HEK293T (cell line): ENCODE data around the gene HOXD1.

Source experiments
- CTCF ChIA-PET: fragments of 350-600 bp; formaldehyde crosslinking; extraction: SDS; loops from one replicate; lab custom pipeline; 2021; ENCODE audit warnings: antibody characterized with exemption, inconsistent platforms; lab: Yijun Ruan, JAX
- POLR2A ChIA-PET: fragments of 350-600 bp; formaldehyde crosslinking; extraction: SDS; loops from one replicate; lab custom pipeline; 2020; ENCODE audit warnings: antibody characterized with exemption, inconsistent platforms; lab: Yijun Ruan, JAX
- DNase-seq: peaks from one replicate; pipeline ENCODE4 v3.0.0; 2012; ENCODE audit warnings: mixed read lengths; ENCODE audit errors: extremely low spot score
- ARNT ChIP-seq: fragments of 450-650 bp; IDR thresholded peaks from 2 replicates; pipeline ENCODE4 v1.6.1; 2017; ENCODE audit warnings: mild to moderate bottlenecking
- BHLHE40 ChIP-seq: fragments of 450-650 bp; IDR thresholded peaks from 2 replicates; pipeline ENCODE4 v1.6.1; 2016; ENCODE audit warnings: mild to moderate bottlenecking, moderate library complexity, borderline replicate concordance
- CTBP1 ChIP-seq: fragments of 450-650 bp; IDR thresholded peaks from 2 replicates; pipeline ENCODE4 v1.6.1; 2016; ENCODE audit warnings: borderline replicate concordance
- ELF4 ChIP-seq: fragments of 450-650 bp; IDR thresholded peaks from 2 replicates; pipeline ENCODE4 v1.6.1; 2017; ENCODE audit warnings: antibody characterized with exemption
- FOXA1 ChIP-seq: fragments of 450-650 bp; IDR thresholded peaks from 2 replicates; pipeline ENCODE4 v1.6.1; 2016; ENCODE audit warnings: mild to moderate bottlenecking
- FOXK2 ChIP-seq: fragments of 450-650 bp; IDR thresholded peaks from 2 replicates; pipeline ENCODE4 v1.6.1; 2016; ENCODE audit warnings: mild to moderate bottlenecking
- FOXM1 ChIP-seq: fragments of 450-650 bp; IDR thresholded peaks from 2 replicates; pipeline ENCODE4 v1.6.1; 2017; ENCODE audit warnings: mild to moderate bottlenecking, borderline replicate concordance
- HDGF ChIP-seq: fragments of 450-650 bp; IDR thresholded peaks from 2 replicates; pipeline ENCODE4 v1.6.1; 2017; ENCODE audit warnings: antibody characterized with exemption, borderline replicate concordance
- L3MBTL2 ChIP-seq: fragments of 450-650 bp; conservative IDR thresholded peaks from 2 replicates; pipeline ENCODE4 v1.6.1; 2016; ENCODE audit warnings: mild to moderate bottlenecking
- LEF1 ChIP-seq: fragments of 450-650 bp; IDR thresholded peaks from 2 replicates; pipeline ENCODE4 v1.6.1; 2017; ENCODE audit warnings: mild to moderate bottlenecking, borderline replicate concordance
- NFRKB ChIP-seq: fragments of 450-650 bp; IDR thresholded peaks from 2 replicates; pipeline ENCODE4 v1.6.1; 2016; ENCODE audit warnings: mild to moderate bottlenecking, moderate library complexity
- SP1 ChIP-seq: fragments of 450-650 bp; IDR thresholded peaks from 2 replicates; pipeline ENCODE4 v1.6.1; 2017
- SUZ12 ChIP-seq: fragments of 450-650 bp; IDR thresholded peaks from 2 replicates; pipeline ENCODE4 v1.6.1; 2016; ENCODE audit warnings: mild to moderate bottlenecking
- TARDBP ChIP-seq: fragments of 450-650 bp; IDR thresholded peaks from 2 replicates; pipeline ENCODE4 v1.6.1; 2016
- ZNF384 ChIP-seq: fragments of 450-650 bp; IDR thresholded peaks from 2 replicates; pipeline ENCODE4 v1.6.1; 2016
- TF ChIP-seq, protein P1 (sequence below): fragments of 450-650 bp; IDR thresholded peaks from 2 replicates; pipeline ENCODE4 v1.6.1; 2016

HOXD1 gene

DNA sequence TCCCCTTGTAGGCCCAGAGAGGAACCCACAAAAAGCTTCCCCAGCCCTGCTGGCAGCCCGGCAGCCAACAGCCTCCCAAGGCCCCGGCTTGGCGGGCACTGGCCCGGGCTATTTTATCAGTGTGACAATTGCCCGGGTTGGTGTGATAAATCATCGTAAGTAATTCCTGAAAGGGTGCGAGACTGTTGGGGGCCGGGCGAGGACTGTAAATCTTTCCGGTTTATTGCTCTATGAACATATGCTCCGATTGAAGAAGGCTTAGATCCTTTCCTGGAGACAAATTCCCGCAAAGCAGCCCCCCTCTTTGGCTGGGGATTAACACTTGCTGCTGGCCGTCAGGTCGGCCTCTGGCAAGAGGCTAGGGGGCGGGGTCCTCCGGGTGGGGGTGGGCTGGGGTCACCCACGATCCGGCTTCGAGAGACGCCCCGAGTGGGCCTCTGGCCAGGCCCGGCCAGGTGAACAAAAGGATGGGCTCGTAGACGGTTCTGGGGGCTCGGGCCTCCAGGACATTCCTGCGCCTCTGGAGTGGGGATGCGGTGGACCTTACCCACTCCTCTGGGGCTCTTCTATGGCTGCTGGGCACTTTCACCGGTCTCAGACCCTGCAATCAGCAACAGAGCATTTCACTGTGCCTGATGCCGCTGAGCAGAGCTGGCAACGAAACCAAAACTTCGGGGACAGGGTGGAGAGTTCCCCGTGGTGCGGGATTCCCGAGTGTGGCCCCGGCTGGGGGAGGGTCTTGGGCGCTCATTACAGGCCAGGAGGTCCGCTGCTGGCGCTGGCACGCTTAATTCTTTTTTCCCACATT lies 29.4 kb upstream of the HOXD1 start:
- no peak for TF ChIP-seq LEF1
- TF ChIP-seq CTBP1, result peak; percentile 79; the same call in 1 of the 2 replicates
- TF ChIP-seq FOXK2, result no peak
- TF ChIP-seq SP1, result no peak
- TF ChIP-seq ZNF384, result no peak
- TF ChIP-seq, protein P1, sequence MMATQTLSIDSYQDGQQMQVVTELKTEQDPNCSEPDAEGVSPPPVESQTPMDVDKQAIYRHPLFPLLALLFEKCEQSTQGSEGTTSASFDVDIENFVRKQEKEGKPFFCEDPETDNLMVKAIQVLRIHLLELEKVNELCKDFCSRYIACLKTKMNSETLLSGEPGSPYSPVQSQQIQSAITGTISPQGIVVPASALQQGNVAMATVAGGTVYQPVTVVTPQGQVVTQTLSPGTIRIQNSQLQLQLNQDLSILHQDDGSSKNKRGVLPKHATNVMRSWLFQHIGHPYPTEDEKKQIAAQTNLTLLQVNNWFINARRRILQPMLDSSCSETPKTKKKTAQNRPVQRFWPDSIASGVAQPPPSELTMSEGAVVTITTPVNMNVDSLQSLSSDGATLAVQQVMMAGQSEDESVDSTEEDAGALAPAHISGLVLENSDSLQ, result peak; percentile 94
- TF ChIP-seq ARNT, result peak; percentile 73; the same call in 1 of the 2 replicates
- 0 out of 2 replicates have a peak, but pooled peaks have one; percentile 47 for TF ChIP-seq FOXM1
- DNase-seq, result peak; percentile 66
- ChIA-PET CTCF (interaction anchor here (0.8 kb wide), 1 partner anchor 296 kb away, joined by 3 read pairs; no protein-coding TSS in a partner anchor), POLR2A (interaction anchor here (1.0 to 1.7 kb wide), 3 partner anchors 15 to 110 kb away, joined by 4 to 7 read pairs (median 6); partner anchors contain the start of gene MTX2)

DNA sequence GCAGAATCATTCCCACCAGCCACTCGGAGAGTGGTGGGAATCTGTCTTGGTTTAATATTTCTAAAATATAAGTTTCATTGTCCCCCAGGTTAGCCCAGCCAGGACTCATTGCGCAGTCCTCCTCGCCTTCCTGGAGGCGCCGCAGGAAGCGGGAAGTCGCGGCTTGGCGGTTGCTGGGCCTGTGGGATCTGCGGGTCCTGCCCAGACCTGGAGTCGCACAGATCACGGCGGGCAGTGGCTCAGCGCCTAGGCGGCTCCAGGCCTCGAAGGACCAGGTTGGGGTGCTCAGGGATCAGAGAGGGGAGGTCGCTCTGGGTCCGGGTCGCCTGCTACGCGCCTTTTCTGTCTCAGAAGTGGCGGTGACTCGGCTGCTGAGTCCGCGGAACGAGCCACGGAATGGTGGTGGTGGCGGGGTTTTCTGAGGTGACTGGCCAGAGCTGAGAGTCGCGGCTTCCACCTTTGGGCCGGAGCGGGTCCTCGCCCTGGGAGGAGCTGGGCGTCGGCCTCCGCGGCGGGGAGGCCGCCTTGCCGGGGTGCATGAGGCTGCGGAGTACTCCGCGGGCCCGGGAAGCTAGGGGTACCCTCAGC lies 28.7 kb upstream of the HOXD1 start:
- POLR2A ChIA-PET, result interaction anchor here (1.4 kb wide), 1 partner anchor 9 kb away, joined by 3 read pairs; no protein-coding TSS in a partner anchor
- no peak for DNase-seq
- CTCF ChIA-PET, result interaction anchor here (0.6 kb wide), 1 partner anchor 10 kb away, joined by 3 read pairs; no protein-coding TSS in a partner anchor
- TF ChIP-seq ARNT (no peak), HDGF (no peak), L3MBTL2 (no peak), FOXM1 (no peak), FOXK2 (no peak), BHLHE40 (no peak), LEF1 (no peak), ZNF384 (no peak), CTBP1 (no peak), FOXA1 (no peak), SUZ12 (no peak), ELF4 (no peak), TARDBP (no peak), SP1 (no peak), NFRKB (no peak)
- TF ChIP-seq, protein P1, result no peak

DNA sequence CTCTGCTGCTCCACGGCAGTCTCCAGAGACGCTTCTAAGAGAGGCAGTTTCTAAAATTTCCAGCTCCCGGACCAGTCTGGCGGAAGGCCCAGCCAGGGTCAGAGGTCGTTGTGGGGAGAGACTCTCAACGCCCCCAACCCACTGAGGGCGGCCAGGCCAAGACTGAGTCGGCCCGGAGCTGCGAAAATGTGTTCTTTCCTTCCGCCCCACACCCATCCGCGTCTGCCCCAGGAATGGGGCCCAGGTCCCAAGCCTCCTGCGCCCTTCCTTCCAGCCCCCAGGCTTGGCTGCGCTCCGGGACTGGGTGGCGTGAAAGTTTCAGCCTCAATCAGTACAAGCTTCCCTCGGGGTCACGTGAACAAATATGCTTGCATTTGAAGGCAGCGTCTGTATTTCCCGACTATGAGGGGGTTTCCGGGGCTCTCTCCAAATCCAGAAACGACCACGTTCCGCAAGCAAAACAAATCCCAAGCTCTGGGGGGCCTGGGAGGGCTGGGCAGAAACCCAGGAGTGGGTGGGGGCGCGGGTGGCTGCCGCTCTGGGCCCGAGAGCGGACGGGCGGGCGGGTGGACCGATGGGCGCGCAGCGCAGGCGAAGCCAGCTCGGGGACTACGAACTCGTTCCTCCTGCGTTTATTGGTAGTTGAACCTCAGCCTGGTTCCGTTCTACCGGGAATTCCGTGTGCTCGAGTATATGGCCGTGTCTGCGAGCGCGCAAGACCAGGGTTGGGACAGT lies 28.1 kb upstream of the HOXD1 start:
- TF ChIP-seq FOXA1 (no peak), CTBP1 (no peak), ARNT (no peak), TARDBP (no peak), FOXM1 (no peak), LEF1 (no peak), SUZ12 (no peak), L3MBTL2 (no peak), ELF4 (no peak), FOXK2 (no peak), SP1 (no peak), BHLHE40 (no peak)
- TF ChIP-seq, protein P1, result no peak
- ChIA-PET CTCF (interaction anchor here (0.6 kb wide), 1 partner anchor 10 kb away, joined by 3 read pairs; no protein-coding TSS in a partner anchor), POLR2A (interaction anchor here (1.4 kb wide), 1 partner anchor 9 kb away, joined by 3 read pairs; no protein-coding TSS in a partner anchor)
- DNase-seq, result no peak

DNA sequence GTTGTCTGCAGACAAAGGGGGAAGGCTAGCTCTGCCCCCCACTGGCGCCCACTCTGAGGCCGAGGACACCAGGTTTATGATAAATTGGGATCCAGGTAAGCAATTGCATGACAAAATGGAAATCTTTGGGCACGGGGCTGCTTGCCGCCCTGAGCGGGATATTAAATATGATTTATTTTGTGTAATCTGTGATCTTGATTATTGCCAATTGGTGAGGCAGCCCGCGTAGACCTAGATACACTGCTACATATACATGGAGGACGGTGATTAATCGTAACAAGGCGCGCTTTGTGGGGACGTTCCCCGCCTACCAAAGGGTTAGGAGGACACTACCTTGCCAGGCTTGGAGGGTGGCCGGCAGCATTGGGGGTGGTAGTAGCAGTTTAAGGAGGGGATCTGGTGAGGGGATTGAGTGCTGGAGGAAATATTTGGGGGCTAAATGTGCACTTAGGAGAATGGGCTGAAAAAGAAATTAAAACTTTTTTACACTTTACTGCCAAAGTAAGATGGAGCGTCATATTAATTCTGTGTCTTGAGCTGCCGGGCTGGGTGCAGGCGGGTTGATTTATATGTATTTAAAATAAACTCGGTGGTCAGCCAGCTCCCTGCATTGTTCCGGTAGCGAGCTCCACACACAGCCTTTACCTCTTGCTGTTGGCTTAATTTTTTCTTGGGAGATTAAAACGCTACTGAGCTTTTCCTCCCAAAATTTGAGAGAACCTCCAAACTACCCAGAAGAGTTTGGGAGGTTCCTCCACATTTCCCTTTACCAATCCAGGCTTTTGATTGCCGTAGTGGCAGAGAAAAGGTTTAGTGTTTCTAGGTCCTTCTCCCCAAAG lies 27.3 kb upstream of the HOXD1 start:
- TF ChIP-seq SUZ12 (no peak), FOXM1 (no peak), HDGF (no peak), BHLHE40 (no peak), ARNT (no peak), L3MBTL2 (no peak), NFRKB (no peak), TARDBP (no peak), FOXK2 (no peak), ELF4 (no peak), CTBP1 (no peak), ZNF384 (no peak), FOXA1 (no peak), LEF1 (no peak), SP1 (no peak)
- TF ChIP-seq, protein P1, result no peak
- no peak for DNase-seq
- POLR2A ChIA-PET, result interaction anchor here (1.4 kb wide), 1 partner anchor 8 kb away, joined by 3 read pairs; no protein-coding TSS in a partner anchor
- CTCF ChIA-PET, result interaction anchor here (1.4 kb wide), 1 partner anchor 12 kb away, joined by 3 read pairs; no protein-coding TSS in a partner anchor
